Muscle layer of duodenum (tissue), 2 donors: ENCODE results near the gene IFNA7.
"Not testable (repeated sequence)": the region's sequence is repeated elsewhere in the genome, so short reads cannot be mapped to it uniquely, and the experiment has no call there.

Experiments
- H3K27ac ChIP-seq: one replicate; pipeline ENCODE4 v1.7.0; 2013; ENCODE audit warnings: mild to moderate bottlenecking, low read length
- H3K27me3 ChIP-seq: one replicate; pipeline ENCODE4 v1.7.0; 2013; ENCODE audit warnings: low read depth, mild to moderate bottlenecking, control low read depth, low read length
- H3K36me3 ChIP-seq, 2 donors: one replicate each; pipeline ENCODE4 v1.7.0; 2013; ENCODE audit warnings: low read length in 2 of 2, control low read depth in 1 of 2, mild to moderate bottlenecking in 1 of 2; ENCODE audit not compliant: insufficient read depth in 2 of 2, control insufficient read depth in 1 of 2
- H3K4me1 ChIP-seq, 2 donors: one replicate each; pipeline ENCODE4 v1.7.0; 2013; ENCODE audit warnings: low read length in 2 of 2, mild to moderate bottlenecking in 2 of 2, control low read depth in 1 of 2, moderate library complexity in 1 of 2; ENCODE audit not compliant: insufficient read depth in 2 of 2, control insufficient read depth in 1 of 2
- H3K4me3 ChIP-seq, 2 donors: one replicate each; pipeline ENCODE4 v1.7.0; 2013; ENCODE audit warnings: low read length in 2 of 2, low read depth in 1 of 2, mild to moderate bottlenecking in 1 of 2
- H3K9me3 ChIP-seq, 2 donors: one replicate each; pipeline ENCODE4 v1.7.0; 2013; ENCODE audit warnings: low read length in 2 of 2, control low read depth in 1 of 2, mild to moderate bottlenecking in 1 of 2; ENCODE audit not compliant: control insufficient read depth in 1 of 2
- donor health status: healthy.

IFNA7 gene

GRCh38 chr9:21213411-21214326 is 11.7 kb upstream of the IFNA7 start:
- H3K27me3 ChIP-seq, H3K4me1 ChIP-seq, H3K9me3 ChIP-seq, H3K27ac ChIP-seq, H3K36me3 ChIP-seq, H3K4me3 ChIP-seq: not testable (repeated sequence)

GRCh38 chr9:21212160-21212559 is 10.2 kb upstream of the IFNA7 start:
- not testable (repeated sequence) for H3K36me3 ChIP-seq, H3K4me3 ChIP-seq, H3K27me3 ChIP-seq, H3K27ac ChIP-seq, H3K9me3 ChIP-seq, H3K4me1 ChIP-seq

- H3K4me3 ChIP-seq, H3K9me3 ChIP-seq, H3K27me3 ChIP-seq, H3K4me1 ChIP-seq, H3K36me3 ChIP-seq, H3K27ac ChIP-seq: not testable (repeated sequence)
Observed at GRCh38 chr9:21210782-21211181, 8.8 kb upstream of the IFNA7 start.

- Histone ChIP-seq H3K36me3 (no peaks in the 10 kb centered on the region), H3K27ac (no peak overlapping the region), H3K4me1 (no peaks in the 10 kb centered on the region), H3K27me3 (no peaks in the 10 kb centered on the region), H3K9me3 (no peaks in the 10 kb centered on the region), H3K4me3 (no peak overlapping the region)
Observed at GRCh38 chr9:21210311-21210710, 8.3 kb upstream of the IFNA7 start.

GRCh38 chr9:21207043-21207442 is 5.0 kb upstream of the IFNA7 start, which contains the start of gene IFNA10:
Gene IFNA10 (minus strand): TSS chr9:21207143. CDS start chr9:21207097, 46 bp downstream.
- not testable (repeated sequence) for H3K27me3 ChIP-seq, H3K36me3 ChIP-seq, H3K4me3 ChIP-seq, H3K27ac ChIP-seq, H3K4me1 ChIP-seq, H3K9me3 ChIP-seq

GRCh38 chr9:21205204-21205603 is 3.2 kb upstream of the IFNA7 start:
- no peak overlapping the region for H3K4me3 ChIP-seq
- H3K36me3 ChIP-seq, result no peaks in the 10 kb centered on the region
- no peak overlapping the region for H3K27ac ChIP-seq
- no peaks in the 10 kb centered on the region for H3K4me1 ChIP-seq
- H3K27me3 ChIP-seq, result no peaks in the 10 kb centered on the region
- no peaks in the 10 kb centered on the region for H3K9me3 ChIP-seq

- not testable (repeated sequence) for H3K27me3 ChIP-seq, H3K4me1 ChIP-seq, H3K27ac ChIP-seq, H3K36me3 ChIP-seq, H3K4me3 ChIP-seq, H3K9me3 ChIP-seq
Observed at GRCh38 chr9:21194867-21195776, 6.9 kb downstream of the IFNA7 start.

GRCh38 chr9:21187487-21187886 is 14.5 kb downstream of the IFNA7 start, which contains the start of gene IFNA4:
Gene IFNA4 (minus strand): TSS chr9:21187587. CDS start chr9:21187531, 56 bp downstream.
- H3K27ac ChIP-seq, H3K36me3 ChIP-seq, H3K27me3 ChIP-seq, H3K9me3 ChIP-seq, H3K4me1 ChIP-seq, H3K4me3 ChIP-seq: not testable (repeated sequence)

GRCh38 chr9:21182810-21183736 is 18.9 kb downstream of the IFNA7 start:
- H3K4me1 ChIP-seq, H3K27ac ChIP-seq, H3K36me3 ChIP-seq, H3K27me3 ChIP-seq, H3K9me3 ChIP-seq, H3K4me3 ChIP-seq: not testable (repeated sequence)

GRCh38 chr9:21174671-21175070 is 27.3 kb downstream of the IFNA7 start:
- H3K27ac ChIP-seq, result no peak overlapping the region
- no peaks in the 10 kb centered on the region for H3K4me1 ChIP-seq
- H3K27me3 ChIP-seq, result no peaks in the 10 kb centered on the region
- H3K36me3 ChIP-seq, result no peaks in the 10 kb centered on the region
- no peak overlapping the region for H3K4me3 ChIP-seq
- H3K9me3 ChIP-seq, result no peaks in the 10 kb centered on the region

GRCh38 chr9:21172156-21172555 is 29.8 kb downstream of the IFNA7 start:
- no peaks in the 10 kb centered on the region for H3K9me3 ChIP-seq
- no peak overlapping the region for H3K4me3 ChIP-seq
- no peak overlapping the region for H3K27ac ChIP-seq
- no peaks in the 10 kb centered on the region for H3K27me3 ChIP-seq
- H3K4me1 ChIP-seq, result no peaks in the 10 kb centered on the region
- no peaks in the 10 kb centered on the region for H3K36me3 ChIP-seq
